RPMI8226 (cell line): ENCODE measurements around the gene DNASE1L2.

ENCODE experiments used
- DNase-seq: peaks from one replicate; pipeline ENCODE4 v3.0.0-alpha.2; 2015

The DNASE1L2 gene

DNA sequence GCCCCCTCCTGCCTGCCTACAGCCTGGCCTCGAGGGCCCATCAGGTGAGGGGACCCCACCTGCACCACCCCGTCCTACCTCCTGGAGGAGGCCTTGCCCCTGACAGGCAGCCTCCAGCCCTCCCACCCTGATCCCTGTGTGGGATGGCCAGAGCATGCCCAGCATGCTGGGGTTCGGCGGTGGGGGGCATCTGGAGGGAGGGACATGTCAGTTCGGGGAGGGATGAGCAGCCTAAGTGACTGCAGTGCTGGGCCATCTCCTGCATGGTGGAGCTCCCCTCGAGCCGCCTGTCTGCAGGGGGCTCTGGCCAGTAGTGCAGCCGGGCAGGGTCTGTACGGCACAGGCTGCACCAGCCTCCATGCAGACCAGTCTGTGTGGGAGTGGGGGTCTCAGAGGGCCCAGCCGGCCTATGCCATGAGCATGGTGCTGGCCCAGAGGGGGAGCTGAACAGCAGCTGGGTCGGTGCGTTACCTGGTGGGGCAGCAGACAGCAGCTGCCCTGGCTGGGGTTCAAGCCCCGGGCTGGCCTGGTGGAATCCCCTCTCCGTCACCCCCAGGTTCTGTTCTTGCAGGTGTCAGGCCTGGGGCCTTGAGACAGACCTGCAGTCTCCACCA lies 35.7 kb downstream of the DNASE1L2 start:
- no peak for DNase-seq

DNA sequence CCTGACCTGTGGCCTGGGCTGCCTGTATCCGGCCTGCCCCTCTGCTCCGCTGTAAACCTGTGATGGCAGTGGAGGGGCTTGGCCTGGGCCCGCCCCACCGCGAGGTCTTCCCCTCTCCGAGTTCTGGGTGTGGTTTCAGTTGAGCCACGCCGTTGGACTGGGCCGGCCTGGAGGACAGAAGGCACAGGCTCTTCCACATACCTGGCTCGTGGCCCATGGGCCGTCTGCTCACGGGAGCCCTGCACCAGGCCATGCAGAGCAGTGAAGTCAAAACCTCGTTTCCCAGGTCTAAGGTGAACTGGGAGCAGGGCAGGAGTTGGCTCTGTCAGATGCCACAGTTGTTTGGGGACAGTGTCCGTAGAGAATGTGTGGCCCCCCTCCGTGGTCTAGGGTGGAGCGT lies 37.2 kb downstream of the DNASE1L2 start:
- no peak for DNase-seq

DNA sequence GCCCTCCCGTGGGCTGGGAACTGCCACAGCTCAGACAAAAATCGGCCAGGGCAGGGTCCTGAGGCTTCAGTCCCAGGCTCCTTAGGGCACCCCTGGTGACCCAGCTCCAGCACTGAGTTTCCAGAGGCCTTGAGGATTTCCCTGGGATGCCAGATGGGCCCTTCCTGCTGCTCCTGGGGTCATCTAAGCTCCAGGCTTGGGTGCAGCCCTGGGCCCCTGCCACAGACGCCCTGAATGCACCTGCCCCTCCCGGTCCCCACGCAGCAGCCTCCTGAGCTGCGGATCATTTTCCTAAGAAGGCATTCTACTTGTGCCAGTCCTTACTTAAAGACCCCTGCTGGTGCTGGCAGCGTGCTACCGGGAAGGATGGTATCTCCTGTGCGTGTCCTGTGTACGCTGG lies 37.7 kb downstream of the DNASE1L2 start:
- DNase-seq = no peak

DNA sequence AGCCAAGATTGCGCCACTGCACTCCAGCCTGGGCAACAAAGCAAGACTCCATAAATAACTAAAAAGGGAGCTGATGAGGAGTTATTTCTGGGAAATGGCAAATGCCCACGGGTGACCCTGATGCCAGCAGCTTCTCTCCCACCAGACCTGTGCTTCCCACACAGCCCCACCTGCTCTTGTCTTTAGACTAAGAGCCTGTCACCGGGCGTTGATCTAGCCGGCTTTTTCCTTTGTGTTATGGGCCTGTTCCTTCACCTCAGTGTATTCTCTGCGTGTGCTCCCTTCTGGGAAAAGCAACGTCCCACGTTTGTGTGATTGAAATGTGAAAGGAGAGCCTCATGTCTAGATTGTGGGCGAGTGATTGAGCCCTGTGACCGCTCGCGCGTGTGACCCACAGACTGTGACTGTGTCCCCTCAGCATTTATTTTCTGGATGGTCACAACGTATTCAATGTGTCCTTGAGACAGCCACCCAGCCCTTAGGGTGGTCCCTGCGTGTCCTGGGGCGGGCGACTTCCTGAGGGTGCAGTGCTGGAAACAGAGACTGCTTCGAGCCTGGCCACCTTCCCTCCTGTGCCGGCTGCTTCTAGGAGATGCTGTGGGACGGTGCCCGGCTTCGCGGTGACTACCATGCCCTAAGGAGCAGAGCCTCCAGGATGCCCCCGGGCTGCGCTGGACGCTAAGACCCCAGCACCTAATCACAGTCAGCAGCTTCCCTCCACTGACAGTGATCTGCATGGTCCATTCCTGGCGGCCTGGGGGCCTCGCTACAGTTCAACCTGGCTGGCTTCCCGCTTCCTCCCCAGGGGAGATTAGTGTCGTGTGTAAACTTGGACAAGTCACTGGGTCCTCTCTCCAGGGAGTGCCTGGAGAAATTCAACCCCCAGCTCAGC lies 39.5 kb downstream of the DNASE1L2 start:
- no peak for DNase-seq

DNA sequence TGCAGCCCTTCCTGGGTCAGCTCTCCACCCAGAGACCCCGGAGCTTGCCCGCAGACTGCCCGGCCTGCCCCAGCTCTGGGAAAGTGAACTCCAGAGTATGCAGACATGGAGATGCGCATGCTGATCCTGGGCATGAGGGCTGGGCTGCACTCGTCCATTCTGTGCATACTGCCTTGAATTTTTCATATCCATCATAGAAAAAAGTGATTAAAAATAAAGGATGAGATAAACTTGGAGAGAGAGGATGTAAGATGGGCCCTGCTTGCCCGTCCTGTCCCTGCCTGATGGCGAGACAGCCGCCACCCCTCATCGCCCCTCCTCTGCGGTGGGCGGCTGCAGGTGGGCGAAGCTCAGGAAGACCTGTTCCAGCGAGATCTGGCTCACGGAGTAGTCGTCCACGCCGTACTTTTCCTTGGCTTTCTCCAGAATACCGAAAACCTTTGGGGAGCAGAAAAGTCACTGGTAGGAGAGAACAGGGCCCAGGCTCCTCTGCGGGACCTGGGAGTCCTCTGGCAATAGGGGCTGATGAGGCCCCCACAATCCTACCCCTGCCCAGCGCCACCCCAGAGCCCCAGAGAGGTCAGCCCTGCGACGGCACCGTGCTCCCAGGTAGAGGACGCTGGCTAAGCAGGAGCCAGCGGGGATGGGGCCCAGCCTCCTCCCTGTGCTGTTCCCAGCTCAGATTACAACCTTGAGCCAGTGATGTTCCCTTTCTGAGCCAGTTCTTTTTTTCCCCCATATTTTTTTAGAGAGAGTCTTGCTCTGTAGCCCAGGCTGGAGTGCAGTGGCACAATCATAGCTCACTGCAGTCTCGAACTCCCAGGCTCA lies 40.3 kb downstream of the DNASE1L2 start:
- no peak for DNase-seq

DNA sequence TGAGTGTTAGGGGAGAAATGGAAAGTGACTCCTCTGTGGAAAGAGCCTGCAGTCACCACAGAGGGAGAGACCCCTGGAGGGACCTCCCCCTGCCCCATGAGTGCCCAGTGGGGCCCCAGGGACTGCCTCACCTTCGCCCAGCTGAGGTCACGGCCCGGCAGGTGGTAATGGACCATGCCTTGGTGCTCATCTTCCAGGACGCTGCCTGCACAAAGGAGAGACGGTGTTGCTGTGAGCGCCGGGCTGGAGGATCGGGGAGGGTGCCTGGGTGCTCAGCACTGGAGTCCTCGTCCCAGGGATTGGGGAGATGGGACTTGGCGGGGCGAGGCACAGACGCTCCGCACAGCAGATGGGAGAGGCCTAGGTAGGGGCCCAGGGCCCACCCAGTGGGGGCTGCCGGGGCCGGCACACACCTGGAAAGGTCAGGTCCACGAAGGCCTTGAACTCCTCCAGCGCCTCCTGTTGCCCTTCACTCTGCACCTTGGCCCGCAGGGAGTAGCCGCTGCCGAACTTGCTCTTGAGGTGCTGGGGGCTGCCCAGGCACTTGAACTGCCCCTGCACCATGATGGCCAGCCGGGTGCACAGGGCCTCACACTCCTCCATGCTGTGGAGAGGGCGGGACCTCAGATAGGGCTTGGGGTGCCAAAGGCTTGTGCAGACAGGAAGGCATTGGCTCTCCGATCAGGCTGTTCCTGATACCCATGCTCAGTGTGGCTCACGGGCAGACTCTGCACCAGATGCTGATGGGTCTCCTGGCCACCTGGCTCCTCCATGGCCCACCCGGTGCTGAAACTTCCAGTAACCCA lies 41.4 kb downstream of the DNASE1L2 start:
- no peak for DNase-seq

DNA sequence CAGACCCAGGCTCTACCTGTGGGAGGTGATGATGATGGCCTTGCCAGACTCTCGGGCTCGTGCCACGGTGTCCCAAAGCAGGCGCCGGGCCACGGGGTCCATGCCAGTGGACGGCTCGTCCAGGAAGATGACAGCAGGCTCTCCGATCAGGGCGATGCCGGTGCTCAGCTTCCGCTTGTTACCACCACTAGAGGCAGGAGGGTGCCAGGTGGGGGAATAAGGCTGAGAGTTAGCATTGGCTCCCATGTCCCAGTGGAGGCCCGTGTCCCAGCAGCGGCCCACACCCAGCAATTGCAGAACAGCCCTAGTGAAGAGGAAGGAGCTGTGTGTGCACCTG lies 42.0 kb downstream of the DNASE1L2 start:
- DNase-seq = peak; percentile 76

DNA sequence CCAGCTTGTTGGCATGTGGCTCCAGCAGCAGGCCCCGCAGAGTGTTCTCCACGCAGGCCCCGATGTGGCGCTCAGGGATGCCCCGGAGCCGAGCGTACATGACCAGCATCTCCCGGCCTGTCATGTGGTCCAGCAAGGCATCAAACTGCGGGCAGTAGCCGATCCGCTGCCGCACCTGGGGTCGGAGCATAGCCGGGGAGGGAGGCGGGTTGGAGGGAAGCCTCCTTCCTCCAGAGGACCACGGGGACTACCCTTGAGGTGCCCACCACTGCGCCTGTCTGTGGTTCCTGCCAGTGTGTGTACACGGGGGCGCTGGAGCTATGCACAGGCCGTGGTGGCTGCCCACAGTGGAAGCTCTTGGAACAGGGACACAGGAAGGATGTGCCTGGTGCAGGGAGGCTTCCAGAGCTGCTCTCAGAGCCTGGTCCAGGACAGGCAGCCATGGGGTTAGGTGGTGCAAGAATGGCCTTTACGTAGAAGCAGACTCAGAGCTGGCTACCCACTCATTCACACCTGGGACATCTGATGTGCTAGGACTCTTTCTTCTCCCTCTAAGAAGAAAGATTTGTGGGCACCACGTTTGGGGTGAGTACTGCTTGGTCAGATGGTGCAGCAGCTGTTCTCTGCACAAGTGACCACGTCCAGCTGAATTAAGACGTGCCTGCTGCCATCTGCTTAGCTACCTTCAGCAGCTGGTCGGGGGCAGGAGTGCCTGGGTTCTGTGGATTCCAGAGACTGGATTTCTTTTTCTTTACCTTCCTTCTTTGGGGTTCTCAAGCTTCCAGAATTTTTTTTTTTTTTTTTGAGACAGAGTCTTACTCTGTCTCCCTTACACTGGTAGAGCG lies 42.9 kb downstream of the DNASE1L2 start:
- no peak for DNase-seq

DNA sequence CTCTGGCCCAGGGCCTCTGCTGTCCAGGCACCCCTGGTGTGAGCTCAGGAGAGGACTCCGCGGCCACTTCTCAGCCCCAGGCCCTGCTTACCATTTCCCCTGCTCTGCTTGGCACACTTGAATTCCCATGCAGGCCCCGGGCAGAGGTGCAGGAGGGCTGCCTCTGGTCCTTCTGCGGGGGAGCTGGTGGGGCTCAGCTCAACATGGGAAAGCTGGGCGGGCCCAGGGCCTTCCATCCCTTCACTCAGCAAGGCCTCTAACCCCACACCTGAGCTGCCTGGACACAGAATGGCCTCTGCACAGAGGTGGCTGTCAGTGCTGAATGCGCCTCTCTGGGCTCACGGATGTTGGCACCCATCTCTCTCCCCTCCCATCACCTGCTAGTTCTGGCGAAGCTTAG lies 44.2 kb downstream of the DNASE1L2 start:
- no peak for DNase-seq

DNA sequence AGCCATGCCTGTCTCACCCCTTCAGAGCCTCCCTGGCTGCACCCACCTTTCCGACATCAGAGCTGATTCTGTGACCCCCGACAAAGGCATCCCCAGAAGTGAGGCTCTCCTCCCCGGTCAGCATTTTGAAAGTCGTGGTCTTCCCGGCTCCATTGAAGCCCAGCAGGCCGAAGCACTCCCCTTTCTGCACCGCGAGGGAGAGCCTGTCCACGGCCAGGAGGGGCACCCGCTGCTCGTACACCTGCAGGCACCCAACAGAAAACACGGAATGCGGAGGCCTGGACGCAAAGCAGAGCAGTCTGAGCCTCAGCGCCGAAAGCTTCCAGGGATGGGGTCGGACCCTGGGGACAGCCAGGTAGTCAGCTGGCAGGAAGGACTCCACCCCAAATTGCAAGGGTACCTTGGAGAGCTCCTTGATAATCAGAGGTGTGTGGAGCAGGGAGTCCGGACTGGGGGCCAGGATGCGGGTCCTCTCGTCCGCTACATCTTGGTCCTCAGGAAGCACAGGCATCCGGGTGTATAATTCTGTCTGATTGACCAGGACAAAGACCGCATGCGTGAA lies 44.8 kb downstream of the DNASE1L2 start:
- DNase-seq = no peak

DNA sequence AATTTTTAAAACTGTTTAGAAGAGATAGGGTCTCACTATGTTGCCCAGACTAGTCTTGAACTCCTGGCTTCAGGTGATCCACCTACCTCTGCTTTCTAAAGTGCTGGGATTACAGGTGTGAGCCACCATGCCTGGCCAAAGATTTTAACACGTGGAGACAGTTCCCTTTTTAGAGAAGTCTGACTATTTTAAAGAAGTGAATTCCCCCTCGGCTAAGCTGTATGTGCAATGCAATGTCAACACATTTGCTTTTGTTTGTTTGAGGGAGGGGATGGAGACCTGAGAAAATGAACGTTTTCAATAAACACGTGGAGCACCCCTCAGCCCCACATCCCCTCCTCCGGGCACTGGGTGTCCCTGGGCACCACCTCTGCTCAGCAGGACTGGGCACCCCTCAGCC lies 46.0 kb downstream of the DNASE1L2 start:
- DNase-seq = peak; percentile 44

DNA sequence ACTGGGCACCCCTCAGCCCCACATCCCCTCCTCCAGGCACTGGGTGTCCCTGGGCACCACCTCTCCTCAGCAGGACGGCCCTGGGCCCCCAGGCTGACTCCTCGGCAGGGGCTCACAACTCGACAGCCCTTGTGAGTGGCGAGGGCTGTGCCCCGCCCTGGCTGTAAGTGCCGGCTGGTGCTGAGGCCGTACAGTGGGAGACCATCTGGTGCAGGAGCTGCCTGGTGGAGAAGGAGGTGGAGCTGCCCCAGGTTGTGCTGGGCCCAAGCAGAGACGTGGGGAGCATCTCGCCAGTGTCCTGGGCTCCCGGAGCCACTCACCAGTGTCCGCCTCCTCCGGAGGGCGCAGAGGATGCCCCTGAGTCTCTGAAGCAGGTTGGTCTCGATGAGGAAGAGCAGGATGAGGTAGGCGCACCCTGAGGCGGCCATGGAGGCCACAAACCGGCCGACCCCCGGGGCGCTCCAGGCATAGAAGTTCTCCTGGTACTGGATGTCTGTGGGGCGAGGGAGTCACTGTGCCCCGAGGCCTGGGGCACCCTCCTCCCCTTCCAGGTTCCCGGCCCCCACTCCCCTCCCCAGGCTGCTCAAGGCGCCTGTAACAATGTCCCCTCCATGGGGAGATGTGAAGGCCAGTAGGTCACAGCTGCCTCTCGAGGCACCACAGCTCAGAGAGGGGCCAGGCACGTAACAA lies 46.8 kb downstream of the DNASE1L2 start:
- peak; percentile 51 for DNase-seq

DNA sequence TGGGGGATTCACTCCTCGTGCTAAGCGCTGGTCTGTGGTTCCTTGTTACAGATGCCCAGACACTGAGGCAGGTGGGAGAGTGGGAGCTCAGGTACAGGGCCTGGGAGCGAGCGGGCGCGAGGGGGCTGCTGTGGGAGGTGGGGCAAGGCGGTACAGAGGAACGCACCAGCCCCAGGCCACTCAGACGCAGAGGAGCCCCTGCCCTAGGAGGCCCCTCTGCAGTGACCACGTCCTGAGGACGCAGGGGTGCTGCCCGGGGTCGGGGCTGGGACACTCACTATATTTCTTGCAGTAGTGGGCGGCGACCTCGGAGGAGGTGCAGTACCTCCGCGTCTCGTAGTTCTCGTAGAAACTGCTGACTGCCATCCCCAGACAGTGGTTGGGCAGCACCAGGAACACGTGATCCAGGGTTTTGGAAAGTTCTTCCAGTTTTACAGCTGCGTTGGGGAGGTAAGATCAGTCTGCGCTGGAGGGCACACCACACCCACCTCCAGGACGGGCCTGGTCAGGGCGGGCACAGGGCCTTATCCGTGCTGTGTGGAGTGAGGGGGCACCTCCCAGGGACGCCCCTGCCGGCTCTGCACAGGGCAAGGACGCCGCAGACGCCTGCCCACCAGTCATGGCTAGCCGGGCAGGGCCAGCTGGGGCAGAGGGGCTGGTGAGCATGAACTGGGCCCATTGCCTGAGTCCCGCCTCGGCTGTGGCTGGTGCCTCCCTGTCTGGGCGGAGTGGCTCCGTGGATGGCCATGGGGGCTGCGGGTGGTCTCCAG lies 47.9 kb downstream of the DNASE1L2 start:
- peak; percentile 33 for DNase-seq

DNA sequence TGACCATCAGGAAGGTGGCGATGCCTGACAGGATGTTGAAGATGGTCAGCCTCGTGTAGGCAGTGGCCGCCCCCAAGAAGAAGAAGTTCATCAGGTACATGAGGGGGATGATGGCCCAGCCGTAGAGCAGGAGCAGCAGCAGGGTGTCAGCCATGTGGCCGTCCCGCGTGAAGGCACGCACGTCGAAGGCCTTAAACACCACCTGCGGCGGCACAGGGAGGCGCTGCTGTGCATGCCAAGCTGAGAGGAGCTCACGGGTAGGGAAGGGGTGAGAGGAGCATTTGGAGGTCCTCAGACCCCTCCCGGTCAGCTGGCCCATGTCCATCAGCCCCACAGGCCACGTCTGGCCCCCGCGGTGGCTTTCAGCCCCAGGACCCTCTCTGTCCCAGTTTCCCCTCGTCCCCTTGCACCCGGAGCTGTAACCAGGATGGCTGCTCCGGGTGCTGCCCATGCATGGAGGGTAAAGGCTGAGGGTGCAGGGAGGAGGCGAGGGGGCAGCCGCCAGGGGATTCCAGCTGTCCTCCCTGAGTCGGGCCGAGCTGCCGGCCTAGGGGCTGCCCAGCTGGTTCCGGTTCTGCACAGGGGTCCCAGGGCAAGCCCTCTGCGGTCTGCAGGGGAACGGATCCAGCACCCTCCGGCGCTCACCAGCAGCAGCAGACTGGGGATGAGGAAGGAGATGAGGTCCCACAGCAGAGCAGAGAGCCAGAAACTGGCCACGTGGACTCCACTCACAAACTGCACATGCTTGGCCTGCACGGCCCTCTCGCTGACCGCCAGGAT lies 48.7 kb downstream of the DNASE1L2 start:
- DNase-seq = peak; percentile 35

DNA sequence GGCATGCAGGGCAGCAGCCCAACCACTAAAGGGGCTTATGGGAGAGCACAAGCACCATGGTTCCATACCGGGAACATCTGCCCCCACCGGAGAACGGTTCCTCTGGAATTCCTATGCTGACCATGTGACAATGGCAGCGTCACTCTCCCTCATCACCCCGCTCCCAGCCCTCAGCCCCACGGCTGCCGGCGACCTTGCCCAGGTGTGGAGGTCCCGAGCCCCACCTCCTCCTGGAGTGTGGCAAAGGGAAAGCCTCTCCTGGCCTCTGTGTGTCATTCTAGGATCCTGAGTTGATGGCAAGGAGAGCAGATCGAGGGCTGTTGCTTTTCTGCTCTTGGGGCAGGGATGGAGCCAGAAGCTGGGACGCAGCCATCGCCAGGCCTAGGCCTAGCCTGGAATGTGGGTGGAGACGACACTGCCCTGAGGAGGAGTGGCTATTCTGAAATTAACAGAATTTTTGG lies 49.5 kb downstream of the DNASE1L2 start:
- DNase-seq = no peak

DNA sequence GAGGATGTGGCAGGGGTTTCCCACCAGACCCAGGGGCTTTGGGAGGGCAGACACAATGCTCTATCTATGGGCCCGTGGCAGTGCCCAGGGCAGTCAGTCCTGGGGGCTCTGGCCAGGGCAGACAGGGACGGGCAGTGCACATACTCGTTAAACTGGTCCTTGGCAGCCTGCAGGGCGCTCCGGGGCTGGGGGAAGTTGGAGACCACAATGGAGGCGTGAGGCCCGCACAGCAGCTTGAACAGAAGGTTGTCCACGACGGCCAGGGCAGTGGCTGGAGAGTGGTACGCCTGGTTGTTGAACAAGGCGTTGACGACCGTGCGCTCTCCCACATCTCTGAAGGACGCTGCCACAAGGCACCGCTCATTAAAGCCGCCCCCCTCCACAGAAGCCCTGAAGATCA lies 50.3 kb downstream of the DNASE1L2 start:
- DNase-seq = no peak

DNA sequence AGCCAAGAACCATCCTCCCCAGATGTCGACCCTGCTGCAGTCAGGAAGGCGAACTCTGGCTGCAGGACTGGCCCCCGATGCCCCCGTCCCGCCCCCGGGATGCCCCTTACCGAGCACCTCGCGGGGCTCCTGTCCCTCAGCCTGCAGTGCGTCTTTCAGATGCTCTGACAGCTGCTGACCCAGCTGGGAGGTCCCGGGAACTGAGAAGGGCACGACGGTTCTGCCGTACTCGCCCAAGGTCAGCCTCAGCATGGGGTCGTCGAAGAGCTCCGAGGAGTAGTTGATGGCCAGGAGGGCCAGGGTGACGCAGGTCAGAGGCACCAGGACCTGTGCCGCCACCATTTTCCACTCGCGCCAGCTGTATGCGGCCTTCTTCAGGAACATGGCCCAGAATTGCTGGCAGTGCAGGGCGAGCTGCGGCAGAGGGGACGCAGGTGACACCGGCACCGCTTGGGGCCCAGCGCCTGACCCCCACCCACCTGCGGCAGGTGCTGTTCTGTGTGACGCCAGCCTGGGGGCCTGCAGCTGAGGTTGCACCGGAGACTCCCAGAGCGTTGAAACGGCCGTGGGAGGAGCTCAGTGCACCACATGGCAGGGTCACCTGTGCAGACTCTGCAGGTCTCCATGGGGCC lies 51.8 kb downstream of the DNASE1L2 start:
- peak; percentile 37 for DNase-seq
